ENCODE data around the gene CCER1.

The CCER1 gene

GRCh38 chr12:90959032-90959431, 4.1 kb upstream of the CCER1 start:
- no peak for TF ChIP-seq CTCF (IDR thresholded peaks at IDR 0.05; ENCODE audit: low read depth, low read length, missing control alignments)
- no peak for DNase-seq (ENCODE audit: low read depth)
- H3K4me3 ChIP-seq (ENCODE audit: low read depth, low read length): no peak overlapping the region

DNA sequence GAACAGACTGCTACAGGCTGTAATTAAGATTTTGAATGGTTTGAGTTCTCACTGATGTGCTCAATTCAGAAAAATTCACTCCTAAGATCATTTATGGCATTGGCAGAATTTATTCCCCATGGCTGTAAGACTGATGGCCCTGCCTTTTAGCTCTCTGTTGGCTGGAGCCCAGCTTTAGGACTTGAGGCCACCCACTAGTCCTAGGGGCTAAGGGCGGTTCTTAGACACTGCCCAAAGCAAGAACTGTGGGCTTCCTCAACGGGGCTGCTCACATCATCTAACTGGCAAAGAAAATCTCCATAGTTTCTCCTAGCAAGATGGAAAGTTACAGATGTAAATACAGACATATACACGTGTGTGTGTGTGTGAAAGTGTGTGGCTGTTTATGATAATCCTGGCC, 3.4 kb upstream of the CCER1 start:
- no peak for DNase-seq (ENCODE audit: low read depth)
- no peak for TF ChIP-seq CTCF (IDR thresholded peaks at IDR 0.05; ENCODE audit: low read depth, low read length, missing control alignments)

GRCh38 chr12:90954428-90954827, 548 bp downstream of the CCER1 start:
- no peak for DNase-seq (ENCODE audit: low read depth)
- no peak overlapping the region for H3K4me3 ChIP-seq (ENCODE audit: low read depth, low read length)
- TF ChIP-seq CTCF (IDR thresholded peaks at IDR 0.05; ENCODE audit: low read depth, low read length, missing control alignments): no peak

More for the DNA sequence above, 3.4 kb upstream of the CCER1 start:
- no peak overlapping the region for H3K4me3 ChIP-seq (ENCODE audit: low read depth, low read length)

GRCh38 chr12:90953956-90954421, 987 bp downstream of the CCER1 start:
- DNase-seq (ENCODE audit: low read depth): no peak
- H3K4me3 ChIP-seq (ENCODE audit: low read depth, low read length): no peak overlapping the region
- peak; percentile 48 for TF ChIP-seq CTCF (IDR thresholded peaks at IDR 0.05; ENCODE audit: low read depth, low read length, missing control alignments)

- DNase-seq (ENCODE audit: low read depth): no peak
- no peak for TF ChIP-seq CTCF (IDR thresholded peaks at IDR 0.05; ENCODE audit: low read depth, low read length, missing control alignments)
- H3K4me3 ChIP-seq (ENCODE audit: low read depth, low read length): no peak overlapping the region
Observed at GRCh38 chr12:90951432-90952105, 3.4 kb downstream of the CCER1 start.

DNA sequence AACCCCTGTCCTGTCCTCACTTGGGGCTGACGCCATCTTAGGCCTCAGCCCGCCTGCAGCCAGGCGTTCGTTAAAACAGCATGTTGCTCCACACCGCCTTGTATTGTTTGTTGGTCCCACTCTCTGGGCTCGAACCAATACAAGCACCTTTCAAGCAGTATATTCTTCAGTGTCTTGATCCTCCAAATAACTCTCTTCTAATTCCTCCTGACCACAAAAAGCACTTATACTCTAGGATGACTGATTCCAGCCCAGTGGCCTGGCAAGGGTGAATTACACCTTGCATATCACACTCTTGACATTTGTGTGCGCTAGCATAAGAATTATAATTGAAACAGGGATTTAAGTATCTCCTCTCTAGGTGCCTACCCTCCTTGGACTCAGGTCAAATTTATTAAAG, 7.1 kb downstream of the CCER1 start:
- H3K4me3 ChIP-seq (ENCODE audit: low read depth, low read length): no peak overlapping the region
- no peak for DNase-seq (ENCODE audit: low read depth)
- TF ChIP-seq CTCF (IDR thresholded peaks at IDR 0.05; ENCODE audit: low read depth, low read length, missing control alignments): no peak

DNA sequence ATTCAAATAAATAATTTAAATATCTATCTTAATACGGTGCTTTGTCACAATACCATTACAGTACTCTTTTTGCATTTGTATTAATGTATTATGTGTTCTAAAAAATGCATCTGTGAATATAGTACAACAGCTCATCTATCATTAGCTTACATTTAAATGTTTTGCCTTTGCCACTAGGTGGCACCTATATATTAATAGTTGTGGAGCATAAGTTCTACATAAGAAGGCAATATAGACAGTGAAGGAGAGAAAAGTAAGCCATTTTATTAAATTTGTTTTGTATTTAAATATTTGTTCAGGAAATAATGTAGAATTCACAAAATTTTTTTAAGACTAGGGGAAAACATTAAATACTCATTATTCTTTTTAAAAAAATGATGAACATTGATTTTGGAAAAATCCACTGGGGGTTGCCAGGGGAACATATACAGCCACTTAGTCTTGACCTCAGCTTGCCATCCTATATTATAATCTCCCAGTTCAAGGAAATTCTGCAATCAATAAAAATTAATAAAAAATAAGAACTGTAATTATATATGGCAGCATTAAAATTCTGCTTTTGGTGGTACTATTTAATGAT, 9.8 kb downstream of the CCER1 start:
- H3K4me3 ChIP-seq (ENCODE audit: low read depth, low read length): no peak overlapping the region
- no peak for TF ChIP-seq CTCF (IDR thresholded peaks at IDR 0.05; ENCODE audit: low read depth, low read length, missing control alignments)
- DNase-seq (ENCODE audit: low read depth): no peak
